GM18498 (cell line): ENCODE results near the gene ARHGAP4.

Source experiments
- ATAC-seq: cut with Tn5 transposase; IDR thresholded peaks from one replicate; pipeline ENCODE4 v1.9.1; 2021; ENCODE audit warnings: mild to moderate bottlenecking, moderate library complexity; ENCODE audit not compliant: unreplicated experiment

Gene ARHGAP4

GRCh38 chrX:153925739-153926551 lies at the start of gene ARHGAP4:
Gene ARHGAP4, minus strand, starts transcription at chrX:153926264. Its CDS starts 62 bp downstream, at chrX:153926202.
- ATAC-seq: peak; percentile 18

GRCh38 chrX:153974726-153975286 lies 48.7 kb upstream of the ARHGAP4 start:
- no peak for ATAC-seq

- ATAC-seq: no peak
These were observed 48.1 kb upstream of the ARHGAP4 start for GRCh38 chrX:153974003-153974725.

GRCh38 chrX:153973127-153974002 lies 47.3 kb upstream of the ARHGAP4 start:
- ATAC-seq: no peak

GRCh38 chrX:153972368-153973126 lies 46.5 kb upstream of the ARHGAP4 start, which contains the start of gene TMEM187:
Gene TMEM187, plus strand, starts transcription at chrX:153972754. Its CDS starts 9,309 bp downstream, at chrX:153982063.
- peak; percentile 59 for ATAC-seq

- peak; percentile 40 for ATAC-seq
These were observed 45.6 kb upstream of the ARHGAP4 start, which contains the start of gene HCFC1 for GRCh38 chrX:153971450-153972367. Gene HCFC1, minus strand, starts transcription at chrX:153971818. Its CDS starts 978 bp downstream, at chrX:153970840.

GRCh38 chrX:153971124-153971449 lies 45.0 kb upstream of the ARHGAP4 start:
- ATAC-seq: peak; percentile 41

- peak; percentile 4 for ATAC-seq
These were observed 44.5 kb upstream of the ARHGAP4 start for GRCh38 chrX:153970357-153971123.

- ATAC-seq: no peak
These were observed 43.9 kb upstream of the ARHGAP4 start for GRCh38 chrX:153969904-153970356.

- ATAC-seq: no peak
These were observed 43.2 kb upstream of the ARHGAP4 start for GRCh38 chrX:153969125-153969903.

- ATAC-seq: no peak
These were observed 42.7 kb upstream of the ARHGAP4 start for GRCh38 chrX:153968754-153969124.

GRCh38 chrX:153968255-153968654 lies 42.2 kb upstream of the ARHGAP4 start:
- no peak for ATAC-seq

GRCh38 chrX:153967536-153968224 lies 41.6 kb upstream of the ARHGAP4 start:
- no peak for ATAC-seq

- ATAC-seq: no peak
These were observed 40.9 kb upstream of the ARHGAP4 start for GRCh38 chrX:153966841-153967535.

- no peak for ATAC-seq
These were observed 40.2 kb upstream of the ARHGAP4 start for GRCh38 chrX:153966283-153966688.

GRCh38 chrX:153965406-153965805 lies 39.3 kb upstream of the ARHGAP4 start:
- no peak for ATAC-seq
